Small intestine (tissue), 7 donors: ENCODE measurements around the gene SLC26A1. TPM values are rescaled to one million over a fixed set of nuclear protein-coding genes. Genes with fewer than 3 reads are reported as not detected.
A peak's percentile ranks its signal among the peaks of the same experiment; 100 is the strongest.
"Not testable (repeated sequence)": the region's sequence is repeated elsewhere in the genome, so short reads cannot be mapped to it uniquely, and the experiment has no call there.

ENCODE experiments used
- DNase-seq, 2 donors: peaks; one replicate each; pipeline versions ENCODE4 v3.0.0 to v3.0.0-alpha.2; 2013
- FAIRE-seq: peaks from 2 replicates; lab custom pipeline; 2012; peaks lifted over from hg19 to GRCh38; lab: Jason Lieb, UNC
- H3K27ac ChIP-seq, 3 donors: one replicate each; pipeline ENCODE4 v1.5.1; 2013; ENCODE audit warnings: low read length in 2 of 3, mild to moderate bottlenecking in 2 of 3, control low read depth in 1 of 3, inconsistent platforms in 1 of 3, low read depth in 1 of 3, moderate library complexity in 1 of 3
- H3K27me3 ChIP-seq, 3 donors: one replicate each; pipeline ENCODE4 v1.6.1; 2013; ENCODE audit warnings: low read length in 3 of 3, inconsistent platforms in 1 of 3; ENCODE audit not compliant: control insufficient read depth in 3 of 3, insufficient read depth in 3 of 3
- H3K36me3 ChIP-seq, 3 donors: one replicate each; pipeline ENCODE4 v1.6.1; 2013; ENCODE audit warnings: low read length in 3 of 3, inconsistent platforms in 1 of 3, low read depth in 1 of 3, mild to moderate bottlenecking in 1 of 3, moderate library complexity in 1 of 3; ENCODE audit not compliant: control insufficient read depth in 3 of 3, insufficient read depth in 2 of 3
- H3K4me1 ChIP-seq, 3 donors: one replicate each; pipeline ENCODE4 v1.6.1; 2013; ENCODE audit warnings: low read length in 2 of 3, inconsistent platforms in 1 of 3, low read depth in 1 of 3, mild to moderate bottlenecking in 1 of 3, moderate library complexity in 1 of 3; ENCODE audit not compliant: control insufficient read depth in 3 of 3, insufficient read depth in 2 of 3
- H3K4me3 ChIP-seq, 3 donors: one replicate each; pipeline ENCODE4 v1.5.1; 2013; ENCODE audit warnings: low read length in 3 of 3, control low read depth in 1 of 3, inconsistent platforms in 1 of 3, low read depth in 1 of 3, mild to moderate bottlenecking in 1 of 3, moderate library complexity in 1 of 3
- H3K9me3 ChIP-seq, 2 donors: one replicate each; pipeline ENCODE4 v1.6.1; 2013; ENCODE audit warnings: low read depth in 1 of 2, low read length in 1 of 2; ENCODE audit not compliant: control insufficient read depth in 2 of 2, insufficient read depth in 1 of 2
- WGBS, 3 donors: extraction: QIAGEN DNeasy Blood & Tissue Kit; methylation state at CpG; one replicate each; pipeline ENCODE4 v1.1.7; 2013; 5-methylcytosine and 5-hydroxymethylcytosine counted together
- polyA plus RNA-seq, 4 donors: library from polyadenylated mRNA; stranded (reverse) in 3 of 4; unstranded in 1 of 4; fragments of 200-250 nt in 3 of 4; fragments of 120-200 nt in 1 of 4; gene quantifications; one replicate each; pipeline versions ENCODE4 v1.2.1 to v1.2.3, GENCODE V29; 2013
- donor health status: healthy with polysubstance abuse.
- donor health status: control.
- donor health status: control.
- donor health status: Bipolar disorder and iron deficiency.
- donor health status: healthy.

Gene SLC26A1
- polyA plus RNA-seq, 4 donors, result 0.54 to 8.6 (median 2.7) TPM

- Histone ChIP-seq H3K4me1 (peaks cover 0 to 16% (median 3%) of the 10 kb centered on the region in 3 donors), H3K4me3 (no peak overlapping the region), H3K36me3 (peaks cover 0 to 2% (median 0%) of the 10 kb centered on the region in 3 donors), H3K9me3 (no peaks in the 10 kb centered on the region), H3K27ac (no peak overlapping the region), H3K27me3 (no peaks in the 10 kb centered on the region)
- DNase-seq (no peak), FAIRE-seq (no peak)
- WGBS, 3 donors, result 88 to 95% (median 94%) methylated on average over 17 of the region's 17 CpGs
These were observed 10.9 kb downstream of the SLC26A1 start for GRCh38 chr4:982291-982690.

- FAIRE-seq, result no peak
- H3K4me1 ChIP-seq, result no peaks in the 10 kb centered on the region
- WGBS, 3 donors, result 63 to 84% (median 80%) methylated on average over 20 of the region's 20 CpGs
These were observed 14.1 kb downstream of the SLC26A1 start for GRCh38 chr4:978957-979701.

DNA sequence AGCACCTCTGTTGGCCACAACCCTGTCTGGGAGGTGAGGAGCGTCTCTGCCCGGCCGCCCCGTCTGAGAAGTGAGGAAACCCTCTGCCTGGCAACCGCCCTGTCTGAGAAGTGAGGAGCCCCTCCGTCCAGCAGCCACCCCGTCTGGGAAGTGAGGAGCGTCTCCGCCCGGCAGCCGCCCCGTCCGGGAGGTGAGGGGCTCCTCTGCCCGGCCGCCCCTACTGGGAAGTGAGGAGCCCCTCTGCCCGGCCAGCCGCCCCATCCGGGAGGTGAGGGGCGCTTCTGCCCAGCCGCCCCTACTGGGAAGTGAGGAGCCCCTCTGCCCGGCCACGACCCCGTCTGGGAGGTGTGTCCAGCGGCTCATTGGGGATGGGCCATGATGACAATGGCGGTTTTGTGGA lies 17.2 kb downstream of the SLC26A1 start:
- FAIRE-seq, H3K36me3 ChIP-seq, H3K4me3 ChIP-seq, DNase-seq, H3K27me3 ChIP-seq, H3K27ac ChIP-seq: not testable (repeated sequence)
- whole genome bisulfite sequencing, 3 donors, result 95 to 99% (median 97%) methylated on average over 8 to 20 of the region's 25 CpGs
- peaks cover 0 to 11% of the 10 kb centered on the region in 2 donors for H3K9me3 ChIP-seq
- H3K4me1 ChIP-seq, result peaks cover 0 to 10% (median 6%) of the 10 kb centered on the region in 3 donors

More at GRCh38 chr4:978957-979701, 14.1 kb downstream of the SLC26A1 start:
- no peak for DNase-seq
- Histone ChIP-seq H3K36me3 (peaks cover 0 to 2% (median 0%) of the 10 kb centered on the region in 3 donors), H3K27ac (no peak overlapping the region), H3K9me3 (peaks cover 0 to 10% of the 10 kb centered on the region in 2 donors), H3K27me3 (no peaks in the 10 kb centered on the region), H3K4me3 (no peak overlapping the region)

- WGBS, 3 donors, result 93 to 99% (median 96%) methylated on average over 6 to 9 of the region's 9 CpGs
- Histone ChIP-seq H3K27ac (no peak overlapping the region), H3K36me3 (peaks cover 0 to 8% (median 0%) of the 10 kb centered on the region in 3 donors), H3K4me3 (no peak overlapping the region), H3K9me3 (peaks cover 0 to 11% of the 10 kb centered on the region in 2 donors), H3K27me3 (no peaks in the 10 kb centered on the region), H3K4me1 (peaks cover 7 to 21% (median 9%) of the 10 kb centered on the region in 3 donors)
- no peak for FAIRE-seq
- DNase-seq, result no peak
These were observed 18.5 kb downstream of the SLC26A1 start for GRCh38 chr4:974668-975067.

DNA sequence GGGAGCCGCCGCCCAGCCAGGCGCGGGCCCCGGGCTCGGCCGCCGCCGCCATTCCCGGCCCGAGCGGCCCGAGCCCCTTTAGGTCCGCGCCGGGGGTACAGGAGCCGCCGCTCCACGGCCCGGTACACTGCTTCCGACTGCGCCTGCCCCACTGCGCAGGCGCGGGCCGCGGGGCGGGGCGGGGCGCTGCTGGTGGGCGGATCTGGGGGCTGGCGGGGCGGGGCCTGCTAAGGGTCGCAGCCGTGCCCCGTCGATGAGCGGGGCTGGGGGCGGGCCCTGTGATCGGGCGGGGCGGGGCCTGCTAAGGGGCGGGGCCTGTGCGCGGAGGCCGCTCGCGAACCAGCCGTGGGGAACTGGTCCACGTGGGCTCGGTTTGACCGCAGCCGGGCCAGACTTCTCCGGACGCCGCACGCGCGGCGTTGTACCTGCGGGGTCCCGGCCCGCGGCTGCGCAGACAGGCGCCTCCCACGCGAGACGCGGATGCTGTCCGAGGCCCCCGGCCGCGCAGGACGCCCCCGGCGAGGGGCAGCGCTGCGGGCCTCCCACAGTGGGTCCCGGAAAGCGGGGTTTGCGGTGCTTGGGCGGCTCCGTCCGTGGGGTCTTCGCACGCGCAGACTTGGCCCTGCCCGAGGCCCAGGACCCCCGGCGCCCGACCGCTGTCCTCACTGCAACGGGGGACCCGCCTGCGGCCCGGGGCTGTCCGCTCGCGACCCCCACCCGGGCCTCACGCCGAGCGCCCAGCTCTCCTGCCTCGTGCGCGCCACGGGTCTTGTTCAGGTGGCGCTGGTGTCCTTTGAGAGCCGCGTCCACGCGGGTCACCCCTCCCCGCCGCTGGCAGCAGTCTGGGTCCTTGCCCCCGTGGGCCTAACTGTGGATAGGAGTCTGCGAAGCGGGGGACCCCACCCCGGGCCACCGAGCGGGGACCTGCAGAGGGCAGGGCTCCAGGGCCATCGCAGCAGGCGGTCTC lies 19.5 kb downstream of the SLC26A1 start, which contains the start of gene DGKQ:
Gene DGKQ, minus strand, starts transcription at position 139 of the 967 bp plus-strand sequence. Its CDS starts 87 bp downstream, at position 52.
- DNase-seq (peak; percentile 87), FAIRE-seq (no peak)
- Histone ChIP-seq H3K27me3 (no peaks in the 10 kb centered on the region), H3K4me1 (peaks cover 7 to 28% (median 9%) of the 10 kb centered on the region in 3 donors), H3K4me3 (peak within 1 kb of the TSS; percentile 47 to 95 (median 83)), H3K9me3 (peaks cover 0 to 11% of the 10 kb centered on the region in 2 donors), H3K36me3 (peaks cover 0 to 11% (median 0%) of the 10 kb centered on the region in 3 donors), H3K27ac (peak within 1 kb of the TSS; percentile 21 to 93 (median 87))
- WGBS, 3 donors, result 24 to 44% (median 35%) methylated on average over 60 to 123 of the region's 123 CpGs

DNA sequence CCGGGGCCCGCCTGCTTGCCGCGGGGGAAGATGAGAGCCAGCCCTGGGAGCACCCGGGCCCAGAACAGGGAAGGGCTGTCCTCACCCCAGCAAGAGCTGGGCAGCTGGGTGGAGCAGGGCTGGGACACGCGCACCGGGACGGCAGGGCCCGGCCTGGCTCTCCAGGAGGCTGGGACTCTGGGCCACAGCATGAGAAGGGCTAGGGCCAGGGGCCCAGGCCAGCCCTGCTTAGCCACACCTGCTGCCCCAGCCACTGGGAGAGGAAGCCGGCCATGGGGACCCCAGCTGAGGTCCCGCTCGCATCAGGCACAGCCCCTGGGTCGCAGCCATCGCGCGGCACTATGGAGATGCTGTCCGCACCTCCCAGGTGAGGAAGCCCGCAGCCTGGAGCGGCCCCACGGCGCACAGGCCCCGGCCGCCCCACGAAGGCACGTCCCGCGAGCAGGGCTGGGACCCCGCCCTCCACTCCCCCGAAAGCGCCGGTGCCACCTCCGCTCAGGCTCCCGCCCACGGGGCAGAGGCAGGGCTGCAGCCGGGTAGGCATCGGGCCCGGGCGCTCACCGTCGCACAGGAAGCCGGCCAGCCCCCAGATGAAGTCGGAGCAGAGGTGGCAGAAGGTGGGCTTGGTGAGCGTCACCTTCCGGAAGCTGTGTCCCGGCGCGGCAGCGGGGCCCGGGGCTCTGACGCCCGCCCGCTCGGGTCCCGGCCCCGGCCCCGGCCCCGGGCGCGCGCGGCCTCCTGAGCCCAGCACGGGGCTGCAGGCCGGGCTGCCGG lies 20.4 kb downstream of the SLC26A1 start:
- DNase-seq, result peak; percentile 49 to 61

GRCh38 chr4:971666-972500 lies 21.3 kb downstream of the SLC26A1 start:
- Histone ChIP-seq H3K4me3 (peak overlapping the region; percentile 47 to 95 (median 83)), H3K27ac (peak overlapping the region; percentile 68 to 93 (median 87)), H3K9me3 (peaks cover 0 to 11% of the 10 kb centered on the region in 2 donors), H3K36me3 (peaks cover 0 to 14% (median 0%) of the 10 kb centered on the region in 3 donors), H3K27me3 (peaks cover 0 to 5% (median 0%) of the 10 kb centered on the region in 3 donors), H3K4me1 (peaks cover 7 to 33% (median 9%) of the 10 kb centered on the region in 3 donors)
- DNase-seq (peak; percentile 93 to 97), FAIRE-seq (no peak)
- 14 to 48% (median 35%) methylated on average over 20 to 24 of the region's 24 CpGs for whole genome bisulfite sequencing, 3 donors

More for the DNA sequence above, 20.4 kb downstream of the SLC26A1 start:
- Histone ChIP-seq H3K9me3 (peaks cover 0 to 11% of the 10 kb centered on the region in 2 donors), H3K27ac (peak overlapping the region; percentile 21 to 93 (median 87)), H3K27me3 (peaks cover 0 to 4% (median 0%) of the 10 kb centered on the region in 3 donors), H3K4me1 (peaks cover 7 to 33% (median 9%) of the 10 kb centered on the region in 3 donors), H3K4me3 (peak overlapping the region; percentile 47 to 95 (median 83)), H3K36me3 (peaks cover 0 to 11% (median 0%) of the 10 kb centered on the region in 3 donors)
- WGBS, 3 donors, result 0 to 1% (median 1%) methylated on average over 45 to 65 of the region's 65 CpGs
- no peak for FAIRE-seq
